Measurements from ENCODE around the gene ENOX2. TPM values are rescaled to one million over a fixed set of nuclear protein-coding genes. Genes with fewer than 3 reads are reported as not detected.

The ENOX2 gene
- total and polyA plus RNA-seq, 2 donors (not counting 1 experiment from before 2014, with no cell fraction given) = 5.1 to 18.8 TPM

DNA sequence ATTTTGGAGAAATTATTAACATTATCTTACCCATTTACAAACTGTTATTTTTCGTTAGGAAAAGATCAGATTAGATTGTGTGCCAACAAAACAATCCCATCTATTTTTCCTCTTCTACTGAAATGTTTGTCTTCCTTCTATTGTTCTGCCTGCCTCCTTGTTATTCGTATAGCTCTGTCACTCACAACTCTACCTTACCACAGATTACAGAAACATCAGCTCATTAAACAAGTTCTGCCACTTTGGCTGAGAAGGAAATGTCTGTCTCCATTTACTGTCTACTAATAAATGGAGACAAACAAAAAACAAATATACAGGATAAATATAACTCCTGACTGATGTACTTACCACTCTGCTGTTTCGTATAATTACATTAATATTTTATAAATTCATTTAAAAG lies 211.4 kb downstream of the ENOX2 start:
- no peak overlapping the region for H2AFZ ChIP-seq (ENCODE audit: insufficient read depth, low read depth, low read length, poor library complexity, severe bottlenecking)
- peaks cover 0 to 10% of the 10 kb centered on the region in 2 experiments for H3K36me3 ChIP-seq (replicated peaks in 1 of 2; ENCODE audit: control extremely low read depth in 1 of 2, control insufficient read depth in 1 of 2, extremely low read depth in 1 of 2, insufficient read depth in 2 of 2, low read length in 1 of 2)
- H3K27me3 ChIP-seq (replicated peaks in 1 of 4; ENCODE audit: control extremely low read depth in 1 of 4, control insufficient read depth in 3 of 4, insufficient read depth in 4 of 4, low read length in 3 of 4) = no peaks in the 10 kb centered on the region
- TF ChIP-seq, protein P1, sequence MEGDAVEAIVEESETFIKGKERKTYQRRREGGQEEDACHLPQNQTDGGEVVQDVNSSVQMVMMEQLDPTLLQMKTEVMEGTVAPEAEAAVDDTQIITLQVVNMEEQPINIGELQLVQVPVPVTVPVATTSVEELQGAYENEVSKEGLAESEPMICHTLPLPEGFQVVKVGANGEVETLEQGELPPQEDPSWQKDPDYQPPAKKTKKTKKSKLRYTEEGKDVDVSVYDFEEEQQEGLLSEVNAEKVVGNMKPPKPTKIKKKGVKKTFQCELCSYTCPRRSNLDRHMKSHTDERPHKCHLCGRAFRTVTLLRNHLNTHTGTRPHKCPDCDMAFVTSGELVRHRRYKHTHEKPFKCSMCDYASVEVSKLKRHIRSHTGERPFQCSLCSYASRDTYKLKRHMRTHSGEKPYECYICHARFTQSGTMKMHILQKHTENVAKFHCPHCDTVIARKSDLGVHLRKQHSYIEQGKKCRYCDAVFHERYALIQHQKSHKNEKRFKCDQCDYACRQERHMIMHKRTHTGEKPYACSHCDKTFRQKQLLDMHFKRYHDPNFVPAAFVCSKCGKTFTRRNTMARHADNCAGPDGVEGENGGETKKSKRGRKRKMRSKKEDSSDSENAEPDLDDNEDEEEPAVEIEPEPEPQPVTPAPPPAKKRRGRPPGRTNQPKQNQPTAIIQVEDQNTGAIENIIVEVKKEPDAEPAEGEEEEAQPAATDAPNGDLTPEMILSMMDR (IDR thresholded peaks at IDR 0.05) = no peak
- no peak for TF ChIP-seq EZH2 (IDR thresholded peaks at IDR 0.05; ENCODE audit: borderline replicate concordance, insufficient read depth, low read depth, low read length, poor library complexity, severe bottlenecking)
- no peaks in the 10 kb centered on the region for H3K9me3 ChIP-seq (ENCODE audit: control extremely low read depth in 1 of 3, control insufficient read depth in 2 of 3, insufficient read depth in 1 of 3, low read length in 2 of 3)
- Mint-ChIP-seq H3K4me1 (peaks cover 2% of the 10 kb centered on the region), H3K27ac (no peak overlapping the region), H3K9me3 (ENCODE audit: insufficient read depth) (no peaks in the 10 kb centered on the region), H3K27me3 (no peaks in the 10 kb centered on the region), H3K4me3 (no peak overlapping the region)
- WGBS (ENCODE audit: insufficient coverage) = no CpG with 5 or more reads among the region's 3 CpGs
- CTCF ChIA-PET = no interaction called here
- H3K27ac ChIP-seq (ENCODE audit: low read length in 2 of 2) = no peak overlapping the region
- POLR2A ChIA-PET = no interaction called here
- H3K4me3 ChIP-seq (ENCODE audit: control extremely low read depth in 1 of 5, extremely low read depth in 1 of 5, insufficient read depth in 1 of 5, low read depth in 2 of 5, low read length in 4 of 5) = no peak overlapping the region
- H3K4me2 ChIP-seq (replicated peaks; ENCODE audit: low read depth, low read length, poor library complexity, severe bottlenecking) = no peak overlapping the region
- H3K4me1 ChIP-seq (ENCODE audit: control insufficient read depth in 2 of 2, insufficient read depth in 2 of 2, low read length in 2 of 2) = peaks cover 0 to 6% of the 10 kb centered on the region in 2 donors
- no peaks in the 10 kb centered on the region for H3K79me2 ChIP-seq (ENCODE audit: control insufficient read depth, insufficient read depth, low read length)
- ATAC-seq (ENCODE audit: low read depth) (no peak), DNase-seq (no peak)
- intact Hi-C loops (cut with micrococcal nuclease) = no loop called here
- no peaks in the 10 kb centered on the region for H4K20me1 ChIP-seq (ENCODE audit: control insufficient read depth, insufficient read depth, low read length, poor library complexity, severe bottlenecking)
- no peak overlapping the region for H3K9ac ChIP-seq (ENCODE audit: low read length)

DNA sequence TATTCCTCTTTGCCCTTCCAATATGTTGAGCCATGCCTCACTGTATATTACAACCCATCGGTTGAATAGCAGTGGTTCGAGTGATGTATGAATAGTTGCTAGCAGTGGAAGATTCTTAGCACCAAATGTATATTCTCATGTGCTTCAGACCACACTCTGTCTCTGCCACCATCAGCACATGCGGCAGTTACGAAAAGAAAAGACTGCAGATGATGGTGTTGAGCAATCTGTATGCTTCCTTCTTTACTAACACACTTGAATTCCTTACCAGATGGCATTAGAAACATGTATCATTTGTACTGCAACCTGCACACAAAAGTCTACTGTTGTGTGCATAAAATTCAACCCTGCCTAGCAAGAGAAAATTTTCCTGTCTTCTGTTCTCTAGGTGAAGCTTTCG lies 214.6 kb downstream of the ENOX2 start:
- no peaks in the 10 kb centered on the region for H4K20me1 ChIP-seq (ENCODE audit: control insufficient read depth, insufficient read depth, low read length, poor library complexity, severe bottlenecking)
- no peaks in the 10 kb centered on the region for H3K9me3 ChIP-seq (ENCODE audit: control extremely low read depth in 1 of 3, control insufficient read depth in 2 of 3, insufficient read depth in 1 of 3, low read length in 2 of 3)
- no peak for ATAC-seq (ENCODE audit: low read depth)
- Mint-ChIP-seq H3K9me3 (ENCODE audit: insufficient read depth) (no peaks in the 10 kb centered on the region), H3K27ac (no peak overlapping the region), H3K27me3 (no peaks in the 10 kb centered on the region), H3K4me3 (no peak overlapping the region), H3K4me1 (no peaks in the 10 kb centered on the region)
- no peaks in the 10 kb centered on the region for H3K4me1 ChIP-seq (ENCODE audit: control insufficient read depth in 2 of 2, insufficient read depth in 2 of 2, low read length in 2 of 2)
- no peak overlapping the region for H3K27ac ChIP-seq (ENCODE audit: low read length in 2 of 2)
- DNase-seq = no peak
- CTCF ChIA-PET = no interaction called here
- H3K4me2 ChIP-seq (replicated peaks; ENCODE audit: low read depth, low read length, poor library complexity, severe bottlenecking) = no peak overlapping the region
- H3K4me3 ChIP-seq (ENCODE audit: control extremely low read depth in 1 of 5, extremely low read depth in 1 of 5, insufficient read depth in 1 of 5, low read depth in 2 of 5, low read length in 4 of 5) = no peak overlapping the region
- intact Hi-C loops (cut with micrococcal nuclease) = no loop called here
- no peak overlapping the region for H3K9ac ChIP-seq (ENCODE audit: low read length)
- H2AFZ ChIP-seq (ENCODE audit: insufficient read depth, low read depth, low read length, poor library complexity, severe bottlenecking) = no peak overlapping the region
- WGBS (ENCODE audit: insufficient coverage) = no CpG with 5 or more reads among the region's 5 CpGs
- POLR2A ChIA-PET = no interaction called here
- H3K27me3 ChIP-seq (replicated peaks in 1 of 4; ENCODE audit: control extremely low read depth in 1 of 4, control insufficient read depth in 3 of 4, insufficient read depth in 4 of 4, low read length in 3 of 4) = no peaks in the 10 kb centered on the region
- TF ChIP-seq EZH2 (IDR thresholded peaks at IDR 0.05; ENCODE audit: borderline replicate concordance, insufficient read depth, low read depth, low read length, poor library complexity, severe bottlenecking) = no peak
- TF ChIP-seq, protein P1 (IDR thresholded peaks at IDR 0.05) = no peak
- H3K36me3 ChIP-seq (replicated peaks in 1 of 2; ENCODE audit: control extremely low read depth in 1 of 2, control insufficient read depth in 1 of 2, extremely low read depth in 1 of 2, insufficient read depth in 2 of 2, low read length in 1 of 2) = peaks cover 0 to 10% of the 10 kb centered on the region in 2 experiments
- no peaks in the 10 kb centered on the region for H3K79me2 ChIP-seq (ENCODE audit: control insufficient read depth, insufficient read depth, low read length)
